ENCODE measurements around the gene FNDC3B. TPM values are rescaled to one million over a fixed set of nuclear protein-coding genes. Genes with fewer than 3 reads are reported as not detected.
A peak's percentile ranks its signal among the peaks of the same experiment; 100 is the strongest.

The FNDC3B gene
- total RNA-seq, 4 donors from 2014 or later = 49.7 to 188 (median 165) TPM

GRCh38 chr3:172104471-172105072, 65.2 kb downstream of the FNDC3B start:
- H3K4me3 ChIP-seq = no peak overlapping the region
- intact Hi-C loops (cut with DNase I; ENCODE audit: low total_unique reads) = no loop called here
- H3K27ac ChIP-seq = no peak overlapping the region
- peaks cover 0 to 13% of the 10 kb centered on the region in 2 donors for H3K4me1 ChIP-seq
- TF ChIP-seq POLR2A (IDR thresholded peaks at IDR 0.05) (no peak), CTCF (IDR thresholded peaks at IDR 0.05) (no peak)
- H3K36me3 ChIP-seq = no peaks in the 10 kb centered on the region
- H3K9me3 ChIP-seq = no peaks in the 10 kb centered on the region
- H3K27me3 ChIP-seq = no peaks in the 10 kb centered on the region
- no peak for DNase-seq

GRCh38 chr3:172106037-172106954, 66.9 kb downstream of the FNDC3B start:
- peaks cover 0 to 13% of the 10 kb centered on the region in 2 donors for H3K4me1 ChIP-seq
- H3K27ac ChIP-seq = no peak overlapping the region
- H3K4me3 ChIP-seq = no peak overlapping the region
- TF ChIP-seq POLR2A (IDR thresholded peaks at IDR 0.05) (no peak), CTCF (IDR thresholded peaks at IDR 0.05) (no peak)
- intact Hi-C loops (cut with DNase I; ENCODE audit: low total_unique reads) = no loop called here
- no peaks in the 10 kb centered on the region for H3K9me3 ChIP-seq
- H3K36me3 ChIP-seq = no peaks in the 10 kb centered on the region
- no peaks in the 10 kb centered on the region for H3K27me3 ChIP-seq
- DNase-seq = no peak

GRCh38 chr3:172106989-172107388, 67.6 kb downstream of the FNDC3B start:
- TF ChIP-seq POLR2A (IDR thresholded peaks at IDR 0.05) (no peak), CTCF (IDR thresholded peaks at IDR 0.05) (no peak)
- H3K27me3 ChIP-seq = no peaks in the 10 kb centered on the region
- no peaks in the 10 kb centered on the region for H3K36me3 ChIP-seq
- intact Hi-C loops (cut with DNase I; ENCODE audit: low total_unique reads) = no loop called here
- peaks cover 0 to 13% of the 10 kb centered on the region in 2 donors for H3K4me1 ChIP-seq
- H3K9me3 ChIP-seq = no peaks in the 10 kb centered on the region
- DNase-seq = no peak
- H3K4me3 ChIP-seq = no peak overlapping the region
- peak overlapping the region in 1 of 2 donors; percentile 2 for H3K27ac ChIP-seq

- intact Hi-C loops (cut with DNase I; ENCODE audit: low total_unique reads) = no loop called here
- Histone ChIP-seq H3K4me1 (peaks cover 0 to 13% of the 10 kb centered on the region in 2 donors), H3K27me3 (no peaks in the 10 kb centered on the region), H3K9me3 (no peaks in the 10 kb centered on the region), H3K36me3 (no peaks in the 10 kb centered on the region), H3K4me3 (no peak overlapping the region), H3K27ac (peak overlapping the region in 1 of 2 donors; percentile 2)
- DNase-seq = no peak
- TF ChIP-seq POLR2A (IDR thresholded peaks at IDR 0.05) = no peak
- no peak for TF ChIP-seq CTCF (IDR thresholded peaks at IDR 0.05)
Observed at GRCh38 chr3:172107403-172107802, 68.0 kb downstream of the FNDC3B start.
